GM18498 (cell line): ENCODE measurements around the gene MXD3.
A peak's percentile ranks its signal among the peaks of the same experiment; 100 is the strongest.
"Not testable (repeated sequence)": the region's sequence is repeated elsewhere in the genome, so short reads cannot be mapped to it uniquely, and the experiment has no call there.

ENCODE experiments used
- ATAC-seq: cut with Tn5 transposase; IDR thresholded peaks from one replicate; pipeline ENCODE4 v1.9.1; 2021; ENCODE audit warnings: mild to moderate bottlenecking, moderate library complexity; ENCODE audit not compliant: unreplicated experiment

The MXD3 gene

GRCh38 chr5:177325868-177326381 lies 14.2 kb upstream of the MXD3 start:
- ATAC-seq = no peak

- no peak for ATAC-seq
These were observed 9.2 kb upstream of the MXD3 start for GRCh38 chr5:177320879-177321278.

- ATAC-seq = no peak
These were observed 8.4 kb upstream of the MXD3 start for GRCh38 chr5:177319913-177320588.

GRCh38 chr5:177317959-177318377 lies 6.3 kb upstream of the MXD3 start:
- ATAC-seq = no peak

- ATAC-seq = no peak
These were observed 4.3 kb upstream of the MXD3 start for GRCh38 chr5:177316005-177316404.

- ATAC-seq = no peak
These were observed 3.7 kb upstream of the MXD3 start for GRCh38 chr5:177315411-177315810.

GRCh38 chr5:177314376-177315342 lies 3.0 kb upstream of the MXD3 start:
- ATAC-seq = no peak

GRCh38 chr5:177313561-177314259 lies 2.0 kb upstream of the MXD3 start:
- ATAC-seq = no peak

GRCh38 chr5:177312649-177313181 lies 1.0 kb upstream of the MXD3 start:
- ATAC-seq = peak; percentile 18

GRCh38 chr5:177311392-177311722 lies 341 bp downstream of the MXD3 start:
- no peak for ATAC-seq

GRCh38 chr5:177310757-177311391 lies 824 bp downstream of the MXD3 start:
- peak; percentile 31 for ATAC-seq

- no peak for ATAC-seq
These were observed 1.4 kb downstream of the MXD3 start for GRCh38 chr5:177310332-177310731.

- ATAC-seq = no peak
These were observed 2.1 kb downstream of the MXD3 start for GRCh38 chr5:177309351-177310191.

- ATAC-seq = no peak
These were observed 3.0 kb downstream of the MXD3 start for GRCh38 chr5:177308740-177309139.

- ATAC-seq = no peak
These were observed 3.9 kb downstream of the MXD3 start for GRCh38 chr5:177307544-177308363.

- no peak for ATAC-seq
These were observed 4.8 kb downstream of the MXD3 start for GRCh38 chr5:177306674-177307543.

GRCh38 chr5:177306103-177306640 lies 5.5 kb downstream of the MXD3 start:
- not testable (repeated sequence) for ATAC-seq
